ENCODE measurements around the gene ZNF385B.

DNA sequence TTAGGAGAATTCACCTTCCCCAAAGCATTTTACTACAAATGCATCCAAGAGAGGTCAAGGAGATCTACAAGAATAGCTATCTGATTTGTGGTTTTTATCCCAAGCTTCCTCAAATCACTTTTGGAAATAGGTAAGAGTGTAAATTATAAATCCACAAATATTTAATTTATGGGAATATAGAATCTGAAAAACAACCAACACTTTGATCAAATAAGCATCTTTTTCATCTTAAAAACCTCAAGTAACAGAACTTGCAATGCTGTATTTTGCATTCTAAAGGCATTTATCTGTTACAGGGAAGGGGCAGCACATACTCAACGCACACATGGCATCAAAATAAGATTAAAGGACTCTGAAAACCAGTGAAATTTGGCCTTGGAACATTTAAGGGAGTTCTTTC lies 1.9 kb downstream of the ZNF385B start:
- TF ChIP-seq, protein P1, sequence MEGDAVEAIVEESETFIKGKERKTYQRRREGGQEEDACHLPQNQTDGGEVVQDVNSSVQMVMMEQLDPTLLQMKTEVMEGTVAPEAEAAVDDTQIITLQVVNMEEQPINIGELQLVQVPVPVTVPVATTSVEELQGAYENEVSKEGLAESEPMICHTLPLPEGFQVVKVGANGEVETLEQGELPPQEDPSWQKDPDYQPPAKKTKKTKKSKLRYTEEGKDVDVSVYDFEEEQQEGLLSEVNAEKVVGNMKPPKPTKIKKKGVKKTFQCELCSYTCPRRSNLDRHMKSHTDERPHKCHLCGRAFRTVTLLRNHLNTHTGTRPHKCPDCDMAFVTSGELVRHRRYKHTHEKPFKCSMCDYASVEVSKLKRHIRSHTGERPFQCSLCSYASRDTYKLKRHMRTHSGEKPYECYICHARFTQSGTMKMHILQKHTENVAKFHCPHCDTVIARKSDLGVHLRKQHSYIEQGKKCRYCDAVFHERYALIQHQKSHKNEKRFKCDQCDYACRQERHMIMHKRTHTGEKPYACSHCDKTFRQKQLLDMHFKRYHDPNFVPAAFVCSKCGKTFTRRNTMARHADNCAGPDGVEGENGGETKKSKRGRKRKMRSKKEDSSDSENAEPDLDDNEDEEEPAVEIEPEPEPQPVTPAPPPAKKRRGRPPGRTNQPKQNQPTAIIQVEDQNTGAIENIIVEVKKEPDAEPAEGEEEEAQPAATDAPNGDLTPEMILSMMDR (IDR thresholded peaks at IDR 0.05; ENCODE audit: insufficient read depth, low read length, poor library complexity, severe bottlenecking): no peak
- TF ChIP-seq EZH2phosphoT487 (conservative IDR thresholded peaks at IDR 0.05; ENCODE audit: low read length): no peak
